Body of pancreas (tissue), 4 donors: ENCODE results near the gene RABEPK.
"Not testable (repeated sequence)": the region's sequence is repeated elsewhere in the genome, so short reads cannot be mapped to it uniquely, and the experiment has no call there.

Experiments used
- CTCF ChIP-seq, 7 experiments: fragments of 450-650 bp in 4 of 7; fragments of 200-600 bp in 3 of 7; sonication (generic) in 3 of 7; IDR thresholded peaks; one replicate each; pipeline ENCODE4 v1.5.1; 2016 to 2019; ENCODE audit warnings: antibody characterized with exemption in 7 of 7
- POLR2A ChIP-seq, 3 donors: fragments of 450-650 bp; IDR thresholded peaks; one replicate each; pipeline ENCODE4 v1.6.1; 2016; ENCODE audit warnings: antibody characterized with exemption in 3 of 3, mild to moderate bottlenecking in 2 of 3

- not testable (repeated sequence) for TF ChIP-seq POLR2A, CTCF (IDR thresholded peaks at IDR 0.05)
These were observed 33.8 kb downstream of the RABEPK start for GRCh38 chr9:125234099-125234498.
